ENCODE results near the gene RAP1A.

GRCh38 chr1:111733992-111734341 lies 114.4 kb downstream of the RAP1A start:
- TF ChIP-seq MAX (CRISPR knock-in tag; IDR thresholded peaks at IDR 0.05) (no peak), ZNF423 (CRISPR knock-in tag; IDR thresholded peaks at IDR 0.05) (no peak), NFE2L1 (CRISPR knock-in tag; IDR thresholded peaks at IDR 0.05) (no peak), FOXK1 (CRISPR knock-in tag; IDR thresholded peaks at IDR 0.05) (no peak), ZBTB21 (CRISPR knock-in tag; IDR thresholded peaks at IDR 0.05; ENCODE audit: borderline replicate concordance) (no peak), ZNF219 (CRISPR knock-in tag; IDR thresholded peaks at IDR 0.05; ENCODE audit: borderline replicate concordance) (no peak), ZNF138 (CRISPR knock-in tag; conservative IDR thresholded peaks at IDR 0.05) (no peak), ATF3 (CRISPR knock-in tag; conservative IDR thresholded peaks at IDR 0.05) (no peak), USF2 (CRISPR knock-in tag; IDR thresholded peaks at IDR 0.05) (no peak), IRF2 (CRISPR knock-in tag; IDR thresholded peaks at IDR 0.05; ENCODE audit: borderline replicate concordance, low read depth) (no peak), ESRRA (CRISPR knock-in tag; IDR thresholded peaks at IDR 0.05; ENCODE audit: borderline replicate concordance) (no peak), ELF4 (CRISPR knock-in tag; IDR thresholded peaks at IDR 0.05; ENCODE audit: low read depth) (no peak)
- TF ChIP-seq, protein P1, sequence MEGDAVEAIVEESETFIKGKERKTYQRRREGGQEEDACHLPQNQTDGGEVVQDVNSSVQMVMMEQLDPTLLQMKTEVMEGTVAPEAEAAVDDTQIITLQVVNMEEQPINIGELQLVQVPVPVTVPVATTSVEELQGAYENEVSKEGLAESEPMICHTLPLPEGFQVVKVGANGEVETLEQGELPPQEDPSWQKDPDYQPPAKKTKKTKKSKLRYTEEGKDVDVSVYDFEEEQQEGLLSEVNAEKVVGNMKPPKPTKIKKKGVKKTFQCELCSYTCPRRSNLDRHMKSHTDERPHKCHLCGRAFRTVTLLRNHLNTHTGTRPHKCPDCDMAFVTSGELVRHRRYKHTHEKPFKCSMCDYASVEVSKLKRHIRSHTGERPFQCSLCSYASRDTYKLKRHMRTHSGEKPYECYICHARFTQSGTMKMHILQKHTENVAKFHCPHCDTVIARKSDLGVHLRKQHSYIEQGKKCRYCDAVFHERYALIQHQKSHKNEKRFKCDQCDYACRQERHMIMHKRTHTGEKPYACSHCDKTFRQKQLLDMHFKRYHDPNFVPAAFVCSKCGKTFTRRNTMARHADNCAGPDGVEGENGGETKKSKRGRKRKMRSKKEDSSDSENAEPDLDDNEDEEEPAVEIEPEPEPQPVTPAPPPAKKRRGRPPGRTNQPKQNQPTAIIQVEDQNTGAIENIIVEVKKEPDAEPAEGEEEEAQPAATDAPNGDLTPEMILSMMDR (IDR thresholded peaks at IDR 0.05), result no peak
- TF ChIP-seq, protein P2, sequence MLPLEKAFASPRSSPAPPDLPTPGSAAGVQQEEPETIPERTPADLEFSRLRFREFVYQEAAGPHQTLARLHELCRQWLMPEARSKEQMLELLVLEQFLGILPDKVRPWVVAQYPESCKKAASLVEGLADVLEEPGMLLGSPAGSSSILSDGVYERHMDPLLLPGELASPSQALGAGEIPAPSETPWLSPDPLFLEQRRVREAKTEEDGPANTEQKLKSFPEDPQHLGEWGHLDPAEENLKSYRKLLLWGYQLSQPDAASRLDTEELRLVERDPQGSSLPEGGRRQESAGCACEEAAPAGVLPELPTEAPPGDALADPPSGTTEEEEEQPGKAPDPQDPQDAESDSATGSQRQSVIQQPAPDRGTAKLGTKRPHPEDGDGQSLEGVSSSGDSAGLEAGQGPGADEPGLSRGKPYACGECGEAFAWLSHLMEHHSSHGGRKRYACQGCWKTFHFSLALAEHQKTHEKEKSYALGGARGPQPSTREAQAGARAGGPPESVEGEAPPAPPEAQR (CRISPR knock-in tag; IDR thresholded peaks at IDR 0.05), result no peak
